K562 (cell line): ENCODE data around the gene ETV2. TPM values are rescaled to one million over a fixed set of nuclear protein-coding genes. Genes with fewer than 3 reads are reported as not detected.

ENCODE experiments used
- BDP1 ChIP-seq: IDR thresholded peaks from 3 replicates; pipeline ENCODE4 v1.6.1; 2011; ENCODE audit not compliant: insufficient read length, insufficient read depth
- HEY1 ChIP-seq: fragments of 250-450 bp; sonication (Bioruptor Pico); IDR thresholded peaks from 2 replicates; pipeline ENCODE4 v1.5.0; 2020; ENCODE audit warnings: mild to moderate bottlenecking, moderate library complexity, borderline replicate concordance
- NFATC3 ChIP-seq: fragments of 450-650 bp; IDR thresholded peaks from 2 replicates; pipeline ENCODE4 v1.6.1; 2017; ENCODE audit warnings: mild to moderate bottlenecking
- PCBP2 ChIP-seq: fragments of 200-400 bp; formaldehyde crosslinking; IDR thresholded peaks from 2 replicates; pipeline ENCODE4 v1.6.1; 2018; ENCODE audit warnings: low read length, low read depth, mild to moderate bottlenecking, moderate library complexity; ENCODE audit not compliant: poor library complexity, severe bottlenecking
- RBM25 ChIP-seq: fragments of 200-400 bp; formaldehyde crosslinking; IDR thresholded peaks from 2 replicates; pipeline ENCODE4 v1.6.1; 2018; ENCODE audit warnings: low read length, low read depth, moderate library complexity; ENCODE audit not compliant: severe bottlenecking
- RFX5 ChIP-seq: IDR thresholded peaks from 2 replicates; pipeline ENCODE4 v1.6.1; 2011; ENCODE audit warnings: low read depth, mild to moderate bottlenecking, improper control_type of control experiment, low read length
- SIN3B ChIP-seq: fragments of 450-650 bp; IDR thresholded peaks from 2 replicates; pipeline ENCODE4 v1.6.1; 2017; ENCODE audit warnings: low read depth, mild to moderate bottlenecking, moderate library complexity
- SMARCE1 ChIP-seq: fragments of 450-650 bp; IDR thresholded peaks from 2 replicates; pipeline ENCODE4 v1.7.1; 2016; ENCODE audit warnings: mild to moderate bottlenecking
- TSC22D4 ChIP-seq: fragments of 450-650 bp; IDR thresholded peaks from 2 replicates; pipeline ENCODE4 v1.6.1; 2016; ENCODE audit warnings: missing genetic modification characterization, missing biosample characterization, control low read depth
- ZNF282 ChIP-seq: sonication (generic); formaldehyde crosslinking; IDR thresholded peaks from 2 replicates; pipeline ENCODE4 v1.8.1; 2023; ENCODE audit warnings: missing genetic modification reagents
- ZNF79 ChIP-seq: fragments of 250-450 bp; sonication (Bioruptor Pico); IDR thresholded peaks from 2 replicates; pipeline ENCODE4 v1.4.0; 2020; ENCODE audit warnings: low read depth, mild to moderate bottlenecking, moderate library complexity
- polyA plus RNA-seq, 8 experiments: library from polyadenylated mRNA; depleted of rRNA in 4 of 8; stranded (reverse) in 5 of 8; unstranded in 3 of 8; fragments of >200 nt; fragmentation: Nextera tagmentation in 2 of 8; fragmentation: Illumina TruSeq in 1 of 8; extraction: Ambion mirVana in 2 of 8; extraction: Trizol in 1 of 8; gene quantifications; 2 replicates each; pipeline versions ENCODE4 v1.2.1 to v1.2.3, GENCODE V29; 2011 to 2014; ENCODE audit warnings: inconsistent platforms in 1 of 8, missing spikeins in 1 of 8
- total RNA-seq, 7 experiments: library from RNA; depleted of rRNA in 6 of 7; stranded (reverse); fragments of >200 nt in 6 of 7; fragmentation: Illumina TruSeq in 2 of 7; extraction: Trizol in 2 of 7; gene quantifications; 2 replicates each; pipeline versions ENCODE4 v1.2.1 to v1.2.3, GENCODE V29; 2011 to 2021; ENCODE audit warnings: low replicate concordance in 1 of 7
- TF ChIP-seq, protein P1 (sequence below): fragments of 450-650 bp; IDR thresholded peaks from 2 replicates; pipeline ENCODE4 v1.6.1; 2016; ENCODE audit warnings: missing biosample characterization, missing genetic modification characterization
- TF ChIP-seq, protein P2 (sequence below): fragments of 250-450 bp; sonication (Bioruptor Pico); IDR thresholded peaks from 2 replicates; pipeline ENCODE4 v1.8.0; 2022; ENCODE audit warnings: moderate library complexity, mild to moderate bottlenecking, inconsistent platforms
- TF ChIP-seq, protein P3 (sequence below): IDR thresholded peaks from 2 replicates; pipeline ENCODE4 v1.6.1; 2011; ENCODE audit warnings: borderline replicate concordance, low read depth, mild to moderate bottlenecking, moderate library complexity, low read length; ENCODE audit not compliant: insufficient read depth, poor library complexity, severe bottlenecking
- TF ChIP-seq, protein P4 (sequence below): fragments of 250-450 bp; sonication (Bioruptor Pico); IDR thresholded peaks from 2 replicates; pipeline ENCODE4 v1.8.0; 2021; ENCODE audit warnings: moderate library complexity, mild to moderate bottlenecking, inconsistent platforms
- TF ChIP-seq, protein P5 (sequence below): fragments of 450-650 bp; IDR thresholded peaks from one replicate; pipeline ENCODE4 v1.6.1; 2018; ENCODE audit warnings: mild to moderate bottlenecking, moderate library complexity; ENCODE audit not compliant: partially characterized antibody
- TF ChIP-seq, protein P6 (sequence below): fragments of 150-350 bp; conservative IDR thresholded peaks from 2 replicates; pipeline ENCODE4 v1.6.1; 2014; ENCODE audit warnings: low read length

Gene ETV2
- total and polyA plus RNA-seq, 9 of the 15 experiments (the other 6 are each of a cell fraction or from before 2014, with no cell fraction given), result 0.11 to 3.7 (median 0.55) TPM

DNA sequence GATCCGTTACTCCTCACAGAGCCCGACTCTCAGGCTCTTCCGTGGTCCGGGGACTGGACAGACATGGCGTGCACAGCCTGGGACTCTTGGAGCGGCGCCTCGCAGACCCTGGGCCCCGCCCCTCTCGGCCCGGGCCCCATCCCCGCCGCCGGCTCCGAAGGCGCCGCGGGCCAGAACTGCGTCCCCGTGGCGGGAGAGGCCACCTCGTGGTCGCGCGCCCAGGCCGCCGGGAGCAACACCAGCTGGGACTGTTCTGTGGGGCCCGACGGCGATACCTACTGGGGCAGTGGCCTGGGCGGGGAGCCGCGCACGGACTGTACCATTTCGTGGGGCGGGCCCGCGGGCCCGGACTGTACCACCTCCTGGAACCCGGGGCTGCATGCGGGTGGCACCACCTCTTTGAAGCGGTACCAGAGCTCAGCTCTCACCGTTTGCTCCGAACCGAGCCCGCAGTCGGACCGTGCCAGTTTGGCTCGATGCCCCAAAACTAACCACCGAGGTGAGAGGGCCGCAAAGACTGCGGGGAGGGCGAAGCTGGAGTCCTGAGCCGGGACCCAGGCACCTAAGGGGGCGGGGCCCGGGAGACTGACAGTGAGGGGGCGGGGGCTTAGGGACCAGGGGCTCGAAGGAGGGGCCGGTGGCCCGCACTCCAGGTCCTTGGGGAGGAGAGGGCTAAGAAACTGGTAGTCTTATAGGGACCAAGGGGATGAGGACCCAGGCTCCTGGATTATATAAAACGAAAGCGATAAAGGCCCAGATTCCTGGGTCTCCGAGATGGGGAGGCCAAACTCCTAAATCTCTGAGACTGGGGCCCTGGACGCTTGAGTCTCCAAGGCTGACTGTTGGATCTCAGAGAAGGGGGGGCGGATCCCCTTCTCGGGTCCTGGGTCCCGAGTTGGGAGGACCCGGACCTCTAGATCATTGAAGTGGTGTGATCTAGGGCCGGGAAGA is 2.0 kb downstream of the ETV2 start (continued):
- TF ChIP-seq, protein P1, sequence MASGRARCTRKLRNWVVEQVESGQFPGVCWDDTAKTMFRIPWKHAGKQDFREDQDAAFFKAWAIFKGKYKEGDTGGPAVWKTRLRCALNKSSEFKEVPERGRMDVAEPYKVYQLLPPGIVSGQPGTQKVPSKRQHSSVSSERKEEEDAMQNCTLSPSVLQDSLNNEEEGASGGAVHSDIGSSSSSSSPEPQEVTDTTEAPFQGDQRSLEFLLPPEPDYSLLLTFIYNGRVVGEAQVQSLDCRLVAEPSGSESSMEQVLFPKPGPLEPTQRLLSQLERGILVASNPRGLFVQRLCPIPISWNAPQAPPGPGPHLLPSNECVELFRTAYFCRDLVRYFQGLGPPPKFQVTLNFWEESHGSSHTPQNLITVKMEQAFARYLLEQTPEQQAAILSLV (tag), result no peak
- TF ChIP-seq TSC22D4 (no peak), NFATC3 (no peak), RFX5 (no peak), RBM25 (no peak), HEY1 (no peak), BDP1 (no peak), PCBP2 (no peak), ZNF282 (no peak), ZNF79 (no peak), SIN3B (peak; percentile 59), SMARCE1 (no peak)
- TF ChIP-seq, protein P2, sequence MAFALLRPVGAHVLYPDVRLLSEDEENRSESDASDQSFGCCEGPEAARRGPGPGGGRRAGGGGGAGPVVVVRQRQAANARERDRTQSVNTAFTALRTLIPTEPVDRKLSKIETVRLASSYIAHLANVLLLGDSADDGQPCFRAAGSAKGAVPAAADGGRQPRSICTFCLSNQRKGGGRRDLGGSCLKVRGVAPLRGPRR (CRISPR knock-in tag), result no peak
- TF ChIP-seq, protein P3, sequence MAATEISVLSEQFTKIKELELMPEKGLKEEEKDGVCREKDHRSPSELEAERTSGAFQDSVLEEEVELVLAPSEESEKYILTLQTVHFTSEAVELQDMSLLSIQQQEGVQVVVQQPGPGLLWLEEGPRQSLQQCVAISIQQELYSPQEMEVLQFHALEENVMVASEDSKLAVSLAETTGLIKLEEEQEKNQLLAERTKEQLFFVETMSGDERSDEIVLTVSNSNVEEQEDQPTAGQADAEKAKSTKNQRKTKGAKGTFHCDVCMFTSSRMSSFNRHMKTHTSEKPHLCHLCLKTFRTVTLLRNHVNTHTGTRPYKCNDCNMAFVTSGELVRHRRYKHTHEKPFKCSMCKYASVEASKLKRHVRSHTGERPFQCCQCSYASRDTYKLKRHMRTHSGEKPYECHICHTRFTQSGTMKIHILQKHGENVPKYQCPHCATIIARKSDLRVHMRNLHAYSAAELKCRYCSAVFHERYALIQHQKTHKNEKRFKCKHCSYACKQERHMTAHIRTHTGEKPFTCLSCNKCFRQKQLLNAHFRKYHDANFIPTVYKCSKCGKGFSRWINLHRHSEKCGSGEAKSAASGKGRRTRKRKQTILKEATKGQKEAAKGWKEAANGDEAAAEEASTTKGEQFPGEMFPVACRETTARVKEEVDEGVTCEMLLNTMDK, result no peak
- TF ChIP-seq, protein P4, sequence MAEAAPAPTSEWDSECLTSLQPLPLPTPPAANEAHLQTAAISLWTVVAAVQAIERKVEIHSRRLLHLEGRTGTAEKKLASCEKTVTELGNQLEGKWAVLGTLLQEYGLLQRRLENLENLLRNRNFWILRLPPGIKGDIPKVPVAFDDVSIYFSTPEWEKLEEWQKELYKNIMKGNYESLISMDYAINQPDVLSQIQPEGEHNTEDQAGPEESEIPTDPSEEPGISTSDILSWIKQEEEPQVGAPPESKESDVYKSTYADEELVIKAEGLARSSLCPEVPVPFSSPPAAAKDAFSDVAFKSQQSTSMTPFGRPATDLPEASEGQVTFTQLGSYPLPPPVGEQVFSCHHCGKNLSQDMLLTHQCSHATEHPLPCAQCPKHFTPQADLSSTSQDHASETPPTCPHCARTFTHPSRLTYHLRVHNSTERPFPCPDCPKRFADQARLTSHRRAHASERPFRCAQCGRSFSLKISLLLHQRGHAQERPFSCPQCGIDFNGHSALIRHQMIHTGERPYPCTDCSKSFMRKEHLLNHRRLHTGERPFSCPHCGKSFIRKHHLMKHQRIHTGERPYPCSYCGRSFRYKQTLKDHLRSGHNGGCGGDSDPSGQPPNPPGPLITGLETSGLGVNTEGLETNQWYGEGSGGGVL (CRISPR knock-in tag), result no peak
- TF ChIP-seq, protein P5, sequence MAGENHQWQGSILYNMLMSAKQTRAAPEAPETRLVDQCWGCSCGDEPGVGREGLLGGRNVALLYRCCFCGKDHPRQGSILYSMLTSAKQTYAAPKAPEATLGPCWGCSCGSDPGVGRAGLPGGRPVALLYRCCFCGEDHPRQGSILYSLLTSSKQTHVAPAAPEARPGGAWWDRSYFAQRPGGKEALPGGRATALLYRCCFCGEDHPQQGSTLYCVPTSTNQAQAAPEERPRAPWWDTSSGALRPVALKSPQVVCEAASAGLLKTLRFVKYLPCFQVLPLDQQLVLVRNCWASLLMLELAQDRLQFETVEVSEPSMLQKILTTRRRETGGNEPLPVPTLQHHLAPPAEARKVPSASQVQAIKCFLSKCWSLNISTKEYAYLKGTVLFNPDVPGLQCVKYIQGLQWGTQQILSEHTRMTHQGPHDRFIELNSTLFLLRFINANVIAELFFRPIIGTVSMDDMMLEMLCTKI, result no peak
- TF ChIP-seq, protein P6, sequence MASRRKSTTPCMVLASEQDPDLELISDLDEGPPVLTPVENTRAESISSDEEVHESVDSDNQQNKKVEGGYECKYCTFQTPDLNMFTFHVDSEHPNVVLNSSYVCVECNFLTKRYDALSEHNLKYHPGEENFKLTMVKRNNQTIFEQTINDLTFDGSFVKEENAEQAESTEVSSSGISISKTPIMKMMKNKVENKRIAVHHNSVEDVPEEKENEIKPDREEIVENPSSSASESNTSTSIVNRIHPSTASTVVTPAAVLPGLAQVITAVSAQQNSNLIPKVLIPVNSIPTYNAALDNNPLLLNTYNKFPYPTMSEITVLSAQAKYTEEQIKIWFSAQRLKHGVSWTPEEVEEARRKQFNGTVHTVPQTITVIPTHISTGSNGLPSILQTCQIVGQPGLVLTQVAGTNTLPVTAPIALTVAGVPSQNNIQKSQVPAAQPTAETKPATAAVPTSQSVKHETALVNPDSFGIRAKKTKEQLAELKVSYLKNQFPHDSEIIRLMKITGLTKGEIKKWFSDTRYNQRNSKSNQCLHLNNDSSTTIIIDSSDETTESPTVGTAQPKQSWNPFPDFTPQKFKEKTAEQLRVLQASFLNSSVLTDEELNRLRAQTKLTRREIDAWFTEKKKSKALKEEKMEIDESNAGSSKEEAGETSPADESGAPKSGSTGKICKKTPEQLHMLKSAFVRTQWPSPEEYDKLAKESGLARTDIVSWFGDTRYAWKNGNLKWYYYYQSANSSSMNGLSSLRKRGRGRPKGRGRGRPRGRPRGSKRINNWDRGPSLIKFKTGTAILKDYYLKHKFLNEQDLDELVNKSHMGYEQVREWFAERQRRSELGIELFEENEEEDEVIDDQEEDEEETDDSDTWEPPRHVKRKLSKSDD, result no peak; the same call in 1 of the 2 replicates
